GM21447 (cell line): ENCODE results near the gene NEU1.
"Not testable (repeated sequence)": the region's sequence is repeated elsewhere in the genome, so short reads cannot be mapped to it uniquely, and the experiment has no call there.

Experiments
- ATAC-seq: cut with Tn5 transposase; IDR thresholded peaks from one replicate; pipeline ENCODE4 v1.9.1; 2021; ENCODE audit not compliant: unreplicated experiment

NEU1 gene

GRCh38 chr6:31822036-31822821 lies 40.4 kb downstream of the NEU1 start:
- peak; percentile 37 for ATAC-seq

- peak; percentile 42 for ATAC-seq
Measured at GRCh38 chr6:31821301-31822035, 41.2 kb downstream of the NEU1 start.

GRCh38 chr6:31820399-31820798 lies 42.2 kb downstream of the NEU1 start:
- not testable (repeated sequence) for ATAC-seq

- no peak for ATAC-seq
Measured at GRCh38 chr6:31819871-31820299, 42.7 kb downstream of the NEU1 start.

GRCh38 chr6:31817929-31818511 lies 44.6 kb downstream of the NEU1 start:
- not testable (repeated sequence) for ATAC-seq

GRCh38 chr6:31817133-31817928 lies 45.3 kb downstream of the NEU1 start:
- not testable (repeated sequence) for ATAC-seq

GRCh38 chr6:31815025-31815838 lies 47.4 kb downstream of the NEU1 start, which contains the start of the genes HSPA1A and HSPA1L:
HSPA1A (plus strand) TSS chr6:31815543; CDS start chr6:31815757, 214 bp downstream.
HSPA1L (minus strand) TSS chr6:31815283; CDS start chr6:31811972, 3,311 bp downstream.
- ATAC-seq = no peak

- peak; percentile 38 for ATAC-seq
Measured at GRCh38 chr6:31814677-31815024, 48.0 kb downstream of the NEU1 start.

- ATAC-seq = no peak
Measured at GRCh38 chr6:31813465-31813849, 49.2 kb downstream of the NEU1 start.

- no peak for ATAC-seq
Measured at GRCh38 chr6:31811645-31812044, 51.0 kb downstream of the NEU1 start.

- not testable (repeated sequence) for ATAC-seq
Measured at GRCh38 chr6:31808599-31808998, 54.0 kb downstream of the NEU1 start.
